Fibroblast of the aortic adventitia (primary cell): ENCODE data around the gene GUK1. TPM values are rescaled to one million over a fixed set of nuclear protein-coding genes. Genes with fewer than 3 reads are reported as not detected.

ENCODE experiments used
- DNase-seq: peaks from one replicate; pipeline ENCODE4 v3.0.0-alpha.2; 2010; ENCODE audit warnings: low read depth
- H3K4me3 ChIP-seq: 2 replicates; pipeline ENCODE4 v1.5.1; 2011; ENCODE audit warnings: low read depth, mild to moderate bottlenecking, control low read depth, low read length, moderate library complexity
- CTCF ChIP-seq: IDR thresholded peaks from 2 replicates; pipeline ENCODE4 v1.5.1; 2011; ENCODE audit warnings: mild to moderate bottlenecking, low read length, control low read depth, inconsistent platforms; ENCODE audit not compliant: insufficient read depth
- total RNA-seq: library from RNA; depleted of rRNA; stranded (reverse); fragments of >200 nt; gene quantifications from 2 replicates; pipeline ENCODE4 v1.2.3, GENCODE V29; 2012; ENCODE audit warnings: low replicate concordance

GUK1 gene
- total RNA-seq, 1 donor: 217 TPM

- TF ChIP-seq CTCF: no peak
- no peak for DNase-seq
- peak overlapping the region; percentile 40 for H3K4me3 ChIP-seq
These were observed 10.0 kb downstream of the GUK1 start for GRCh38 chr1:228150120-228150460.

- H3K4me3 ChIP-seq: no peak overlapping the region
- DNase-seq: peak; percentile 96
- peak; percentile 11 for TF ChIP-seq CTCF
These were observed 10.5 kb downstream of the GUK1 start for GRCh38 chr1:228150461-228151179.

- peak; percentile 7 for DNase-seq
- no peak overlapping the region for H3K4me3 ChIP-seq
- TF ChIP-seq CTCF: no peak
These were observed 11.3 kb downstream of the GUK1 start for GRCh38 chr1:228151180-228151925.

- DNase-seq: no peak
- no peak for TF ChIP-seq CTCF
- H3K4me3 ChIP-seq: no peak overlapping the region
These were observed 12.2 kb downstream of the GUK1 start for GRCh38 chr1:228152097-228152917.

- DNase-seq: no peak
- TF ChIP-seq CTCF: no peak
- no peak overlapping the region for H3K4me3 ChIP-seq
These were observed 12.8 kb downstream of the GUK1 start for GRCh38 chr1:228152918-228153258.

GRCh38 chr1:228154021-228154669 lies 14.1 kb downstream of the GUK1 start:
- H3K4me3 ChIP-seq: no peak overlapping the region
- no peak for DNase-seq
- no peak for TF ChIP-seq CTCF
